Breast epithelium (tissue), 3 donors: ENCODE measurements around the gene KRTAP5-4.
"Not testable (repeated sequence)": the region's sequence is repeated elsewhere in the genome, so short reads cannot be mapped to it uniquely, and the experiment has no call there.

Source experiments
- POLR2A ChIP-seq: fragments of 450-650 bp; IDR thresholded peaks from one replicate; pipeline ENCODE4 v1.6.1; 2016; ENCODE audit warnings: antibody characterized with exemption, mild to moderate bottlenecking, moderate library complexity
- POLR2AphosphoS5 ChIP-seq, 3 donors: sonication (generic); formaldehyde crosslinking; IDR thresholded peaks; one replicate each; pipeline ENCODE4 v1.6.1; 2017; ENCODE audit warnings: antibody characterized with exemption in 3 of 3
- TF ChIP-seq, protein P1 (sequence below), 3 donors: fragments of 450-650 bp; IDR thresholded peaks; one replicate each; pipeline ENCODE4 v1.5.1; 2016 to 2017; ENCODE audit warnings: antibody characterized with exemption in 3 of 3, mild to moderate bottlenecking in 3 of 3, moderate library complexity in 3 of 3

DNA sequence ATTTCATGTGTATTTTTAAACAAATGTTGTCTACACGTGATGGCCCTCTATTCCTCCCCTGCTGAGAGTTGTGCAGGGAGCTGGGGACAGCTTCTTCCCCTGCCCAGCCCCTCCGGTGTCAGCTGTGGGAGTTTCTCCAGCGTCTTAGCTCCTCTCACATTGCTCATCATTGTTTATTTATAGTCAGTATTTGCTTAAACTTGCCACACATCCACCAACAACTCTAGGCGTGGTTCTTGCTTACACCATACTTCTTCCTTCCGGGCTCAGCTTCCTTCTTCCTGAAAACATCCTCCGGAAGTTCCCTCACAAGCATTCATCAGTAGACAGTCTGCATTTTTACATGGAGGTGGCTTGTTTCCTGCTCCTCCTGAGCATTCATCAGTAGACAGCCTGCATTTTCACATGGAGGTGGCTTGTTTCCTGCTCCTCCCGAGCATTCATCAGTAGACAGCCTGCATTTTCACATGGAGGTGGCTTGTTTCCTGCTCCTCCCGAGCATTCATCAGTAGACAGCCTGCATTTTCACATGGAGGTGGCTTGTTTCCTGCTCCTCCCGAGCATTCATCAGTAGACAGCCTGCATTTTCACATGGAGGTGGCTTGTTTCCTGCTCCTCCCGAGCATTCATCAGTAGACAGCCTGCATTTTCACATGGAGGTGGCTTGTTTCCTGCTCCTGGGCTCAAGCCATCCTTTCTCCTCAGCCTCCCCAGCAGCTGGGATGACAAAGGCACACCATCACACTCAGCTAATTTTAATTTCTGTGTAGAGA is 32.6 kb downstream of the KRTAP5-4 start:
- TF ChIP-seq, protein P1, sequence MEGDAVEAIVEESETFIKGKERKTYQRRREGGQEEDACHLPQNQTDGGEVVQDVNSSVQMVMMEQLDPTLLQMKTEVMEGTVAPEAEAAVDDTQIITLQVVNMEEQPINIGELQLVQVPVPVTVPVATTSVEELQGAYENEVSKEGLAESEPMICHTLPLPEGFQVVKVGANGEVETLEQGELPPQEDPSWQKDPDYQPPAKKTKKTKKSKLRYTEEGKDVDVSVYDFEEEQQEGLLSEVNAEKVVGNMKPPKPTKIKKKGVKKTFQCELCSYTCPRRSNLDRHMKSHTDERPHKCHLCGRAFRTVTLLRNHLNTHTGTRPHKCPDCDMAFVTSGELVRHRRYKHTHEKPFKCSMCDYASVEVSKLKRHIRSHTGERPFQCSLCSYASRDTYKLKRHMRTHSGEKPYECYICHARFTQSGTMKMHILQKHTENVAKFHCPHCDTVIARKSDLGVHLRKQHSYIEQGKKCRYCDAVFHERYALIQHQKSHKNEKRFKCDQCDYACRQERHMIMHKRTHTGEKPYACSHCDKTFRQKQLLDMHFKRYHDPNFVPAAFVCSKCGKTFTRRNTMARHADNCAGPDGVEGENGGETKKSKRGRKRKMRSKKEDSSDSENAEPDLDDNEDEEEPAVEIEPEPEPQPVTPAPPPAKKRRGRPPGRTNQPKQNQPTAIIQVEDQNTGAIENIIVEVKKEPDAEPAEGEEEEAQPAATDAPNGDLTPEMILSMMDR (IDR thresholded peaks at IDR 0.05), result not testable (repeated sequence)
- TF ChIP-seq POLR2AphosphoS5 (IDR thresholded peaks at IDR 0.05); POLR2A: not testable (repeated sequence)
